Measurements from ENCODE around the gene NYNRIN.
"Not testable (repeated sequence)": the region's sequence is repeated elsewhere in the genome, so short reads cannot be mapped to it uniquely, and the experiment has no call there.

DNA sequence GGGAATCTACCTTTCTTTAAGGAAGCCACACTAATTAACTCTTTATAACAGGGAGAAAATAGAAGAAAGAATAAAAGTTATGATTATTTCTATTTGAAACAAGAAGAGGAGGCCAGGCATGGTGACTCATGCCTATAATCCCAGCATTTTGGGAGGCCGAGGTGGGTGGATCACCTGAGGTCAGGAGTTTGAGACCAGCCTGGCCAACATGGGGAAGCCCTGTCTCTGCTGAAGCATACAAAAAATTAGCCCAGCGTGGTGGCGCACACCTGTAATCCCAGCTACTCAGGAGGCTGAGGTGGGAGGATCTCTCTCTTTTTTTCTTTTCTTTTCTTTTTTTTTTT, 44.3 kb upstream of the NYNRIN start:
- TF ChIP-seq, protein P1, sequence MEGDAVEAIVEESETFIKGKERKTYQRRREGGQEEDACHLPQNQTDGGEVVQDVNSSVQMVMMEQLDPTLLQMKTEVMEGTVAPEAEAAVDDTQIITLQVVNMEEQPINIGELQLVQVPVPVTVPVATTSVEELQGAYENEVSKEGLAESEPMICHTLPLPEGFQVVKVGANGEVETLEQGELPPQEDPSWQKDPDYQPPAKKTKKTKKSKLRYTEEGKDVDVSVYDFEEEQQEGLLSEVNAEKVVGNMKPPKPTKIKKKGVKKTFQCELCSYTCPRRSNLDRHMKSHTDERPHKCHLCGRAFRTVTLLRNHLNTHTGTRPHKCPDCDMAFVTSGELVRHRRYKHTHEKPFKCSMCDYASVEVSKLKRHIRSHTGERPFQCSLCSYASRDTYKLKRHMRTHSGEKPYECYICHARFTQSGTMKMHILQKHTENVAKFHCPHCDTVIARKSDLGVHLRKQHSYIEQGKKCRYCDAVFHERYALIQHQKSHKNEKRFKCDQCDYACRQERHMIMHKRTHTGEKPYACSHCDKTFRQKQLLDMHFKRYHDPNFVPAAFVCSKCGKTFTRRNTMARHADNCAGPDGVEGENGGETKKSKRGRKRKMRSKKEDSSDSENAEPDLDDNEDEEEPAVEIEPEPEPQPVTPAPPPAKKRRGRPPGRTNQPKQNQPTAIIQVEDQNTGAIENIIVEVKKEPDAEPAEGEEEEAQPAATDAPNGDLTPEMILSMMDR (IDR thresholded peaks at IDR 0.05), result not testable (repeated sequence)
- TF ChIP-seq POLR2A (IDR thresholded peaks at IDR 0.05), result not testable (repeated sequence)

Measured in Peyer's patch (tissue), 4 donors.